ENCODE measurements around the gene MEF2D.

Gene MEF2D

DNA sequence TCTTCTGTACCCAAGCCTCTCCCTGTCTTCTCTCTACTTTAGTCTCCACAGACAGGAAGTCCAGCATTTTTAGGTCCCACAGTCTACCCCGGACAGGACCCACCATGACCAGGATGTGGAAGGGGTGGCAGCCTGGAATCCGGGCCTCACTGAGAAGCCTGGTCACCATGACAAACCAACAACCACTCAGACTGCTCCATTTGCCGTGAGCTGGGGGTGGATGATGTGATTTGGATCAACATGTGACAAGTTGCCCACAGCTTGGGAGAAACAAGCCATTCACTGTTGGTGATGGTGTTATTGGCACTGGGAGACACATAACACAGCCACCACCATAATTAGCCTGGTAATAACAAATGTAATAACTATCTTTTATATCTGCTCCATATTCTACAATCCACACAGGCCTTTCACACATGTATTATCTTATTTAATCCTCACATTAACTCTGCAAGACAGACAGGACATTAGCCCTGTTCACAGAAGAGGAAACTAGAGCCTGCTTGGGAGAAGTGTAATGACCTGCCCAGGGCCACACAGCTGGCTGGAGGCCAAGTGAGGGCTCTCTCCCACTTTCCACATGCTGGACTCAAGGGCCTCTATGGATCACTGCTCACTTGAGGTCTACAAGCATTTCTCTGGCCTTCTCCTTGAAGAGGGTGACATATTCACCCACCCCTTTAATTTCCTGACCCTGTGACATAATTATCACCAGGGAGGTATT lies 22.9 kb downstream of the MEF2D start:
- DNase-seq (ENCODE audit: low read depth) = no peak
- H3K4me3 ChIP-seq (ENCODE audit: low read depth, low read length) = no peak overlapping the region

GRCh38 chr1:156476501-156477298 lies 23.9 kb downstream of the MEF2D start:
- H3K4me3 ChIP-seq (ENCODE audit: low read depth, low read length) = no peak overlapping the region
- DNase-seq (ENCODE audit: low read depth) = no peak

DNA sequence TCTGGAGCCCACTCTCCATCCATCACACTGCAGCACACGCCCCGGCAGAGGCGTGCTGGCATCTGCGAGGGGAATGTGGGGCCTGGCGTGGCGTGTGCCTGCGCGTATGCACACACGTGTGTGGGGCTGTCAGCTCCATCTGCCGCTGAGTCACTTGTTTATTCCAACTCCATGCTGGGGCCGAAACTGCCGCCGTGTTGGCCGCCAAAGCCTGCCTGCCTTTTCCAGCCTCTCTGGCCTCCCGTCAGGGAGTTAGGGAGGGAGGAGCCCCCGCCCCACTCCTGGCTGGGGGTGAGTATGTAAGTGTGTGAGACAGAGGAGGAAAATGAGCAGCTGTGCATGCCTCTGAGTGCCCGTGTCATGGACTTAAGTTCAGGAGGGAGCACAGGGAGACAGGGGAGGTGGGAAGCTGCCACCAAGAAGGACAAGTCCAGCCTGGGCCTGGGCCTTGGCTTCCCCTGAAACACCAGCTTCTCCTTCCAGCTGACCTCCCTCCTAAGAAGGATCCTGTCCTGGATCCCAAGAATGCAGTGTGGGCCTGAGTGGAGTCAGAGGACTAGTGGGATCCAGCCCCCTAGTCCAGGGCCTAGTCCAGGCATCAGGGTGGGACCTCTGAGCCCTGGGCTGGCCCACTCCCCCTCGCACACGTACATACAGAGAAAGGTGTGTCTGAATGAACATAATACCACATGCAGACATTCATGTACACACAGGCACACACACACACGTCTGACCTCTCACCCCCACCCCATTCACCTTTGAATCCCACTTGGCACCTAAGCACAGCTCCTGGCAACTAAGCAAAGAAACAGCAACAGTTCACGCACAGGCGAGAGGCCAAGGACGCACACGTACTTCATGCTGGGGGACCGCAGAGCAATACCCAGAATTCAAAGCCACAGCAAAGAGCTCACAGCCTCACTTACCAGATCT lies 24.7 kb downstream of the MEF2D start:
- DNase-seq (ENCODE audit: low read depth) = no peak

GRCh38 chr1:156474966-156475365 lies 25.6 kb downstream of the MEF2D start:
- H3K4me3 ChIP-seq (ENCODE audit: low read depth, low read length) = no peak overlapping the region

More for the DNA sequence above, 24.7 kb downstream of the MEF2D start:
- no peak overlapping the region for H3K4me3 ChIP-seq (ENCODE audit: low read depth, low read length)

GRCh38 chr1:156471496-156472490 lies 28.8 kb downstream of the MEF2D start:
- no peak overlapping the region for H3K4me3 ChIP-seq (ENCODE audit: low read depth, low read length)
- DNase-seq (ENCODE audit: low read depth) = no peak

More at GRCh38 chr1:156474966-156475365, 25.6 kb downstream of the MEF2D start:
- DNase-seq (ENCODE audit: low read depth) = no peak

GRCh38 chr1:156470473-156470872 lies 30.1 kb downstream of the MEF2D start:
- DNase-seq (ENCODE audit: low read depth) = no peak
- H3K4me3 ChIP-seq (ENCODE audit: low read depth, low read length) = no peak overlapping the region

DNA sequence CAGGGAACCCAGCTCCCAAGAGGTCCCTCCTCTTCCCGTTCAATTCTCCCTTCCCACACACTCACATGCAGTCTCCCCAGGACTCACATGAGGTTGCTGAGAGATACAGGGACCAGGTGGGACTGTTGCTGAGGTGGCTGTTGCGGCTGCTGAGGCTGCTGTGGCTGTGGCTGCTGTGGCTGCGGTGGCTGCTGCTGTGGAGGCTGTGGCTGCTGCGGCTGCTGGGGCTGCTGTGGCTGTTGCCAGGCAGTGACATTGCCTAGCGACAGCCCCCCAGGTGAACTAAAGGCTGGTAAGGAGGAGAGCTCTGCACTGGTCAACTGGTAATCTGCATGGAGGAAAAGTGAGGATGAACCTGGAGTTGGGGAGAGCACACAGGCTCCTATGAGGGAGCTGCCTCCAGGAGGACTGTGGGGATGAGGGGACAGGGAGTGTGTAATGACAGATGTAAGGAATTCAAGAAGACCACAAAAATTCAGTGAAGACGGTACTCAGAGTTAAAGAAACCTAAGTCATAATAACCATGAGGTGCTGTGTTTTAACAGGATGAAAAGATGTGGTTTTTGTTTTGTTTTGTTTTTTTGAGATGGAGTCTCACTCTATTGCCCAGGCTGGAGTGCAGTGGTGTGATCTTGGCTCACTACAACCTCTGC lies 31.8 kb downstream of the MEF2D start:
- no peak overlapping the region for H3K4me3 ChIP-seq (ENCODE audit: low read depth, low read length)
- DNase-seq (ENCODE audit: low read depth) = no peak

DNA sequence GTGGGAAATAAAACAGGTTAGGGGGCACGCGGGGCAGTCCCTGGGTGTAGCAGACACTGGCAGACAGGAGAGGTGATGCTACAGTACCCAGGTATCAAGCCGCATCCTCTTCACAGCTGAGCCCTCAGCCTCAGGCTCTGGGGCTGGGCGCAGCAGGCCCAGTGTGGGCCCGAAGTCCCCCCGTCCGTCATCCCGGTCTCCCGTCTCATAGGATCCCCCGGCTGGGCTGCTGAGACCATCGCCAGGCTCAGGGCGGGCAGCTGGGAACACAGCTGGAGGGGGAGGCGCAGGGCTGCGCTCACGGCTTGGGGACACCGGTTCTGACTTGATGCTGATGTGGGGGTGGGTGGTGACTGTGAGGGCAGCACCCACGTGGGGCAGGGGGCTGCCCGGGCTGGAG lies 32.7 kb downstream of the MEF2D start:
- no peak overlapping the region for H3K4me3 ChIP-seq (ENCODE audit: low read depth, low read length)
- no peak for DNase-seq (ENCODE audit: low read depth)

GRCh38 chr1:156467385-156467784 lies 33.2 kb downstream of the MEF2D start:
- no peak overlapping the region for H3K4me3 ChIP-seq (ENCODE audit: low read depth, low read length)
- DNase-seq (ENCODE audit: low read depth) = no peak

- no peak for DNase-seq (ENCODE audit: low read depth)
- H3K4me3 ChIP-seq (ENCODE audit: low read depth, low read length) = no peak overlapping the region
Observed at GRCh38 chr1:156465747-156466365, 34.7 kb downstream of the MEF2D start.

- peak; percentile 72 for DNase-seq (ENCODE audit: low read depth)
- H3K4me3 ChIP-seq (ENCODE audit: low read depth, low read length) = no peak overlapping the region
Observed at GRCh38 chr1:156464825-156465452, 35.6 kb downstream of the MEF2D start.

GRCh38 chr1:156464335-156464734 lies 36.2 kb downstream of the MEF2D start:
- DNase-seq (ENCODE audit: low read depth) = peak; percentile 74
- no peak overlapping the region for H3K4me3 ChIP-seq (ENCODE audit: low read depth, low read length)

DNA sequence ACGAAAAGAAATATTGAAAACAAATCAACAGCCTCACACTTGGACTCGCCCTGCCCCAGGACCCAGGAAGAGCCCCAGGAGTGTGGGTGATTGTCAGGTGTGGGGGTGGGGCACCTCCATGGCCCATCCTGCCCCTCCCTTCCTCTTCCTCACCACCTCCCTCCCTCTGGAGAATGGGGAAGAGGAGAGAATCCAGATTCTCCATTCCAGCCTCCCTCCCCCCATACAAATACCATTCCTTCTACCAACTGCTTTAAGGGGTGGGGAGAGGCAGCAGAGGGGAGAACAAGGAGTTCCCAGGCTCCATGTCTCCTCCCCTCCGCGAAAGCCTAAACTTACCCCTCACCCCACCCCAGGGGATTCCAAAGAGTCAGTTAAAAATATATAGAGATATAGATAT lies 36.7 kb downstream of the MEF2D start:
- peak; percentile 56 for DNase-seq (ENCODE audit: low read depth)
- H3K4me3 ChIP-seq (ENCODE audit: low read depth, low read length) = no peak overlapping the region

DNA sequence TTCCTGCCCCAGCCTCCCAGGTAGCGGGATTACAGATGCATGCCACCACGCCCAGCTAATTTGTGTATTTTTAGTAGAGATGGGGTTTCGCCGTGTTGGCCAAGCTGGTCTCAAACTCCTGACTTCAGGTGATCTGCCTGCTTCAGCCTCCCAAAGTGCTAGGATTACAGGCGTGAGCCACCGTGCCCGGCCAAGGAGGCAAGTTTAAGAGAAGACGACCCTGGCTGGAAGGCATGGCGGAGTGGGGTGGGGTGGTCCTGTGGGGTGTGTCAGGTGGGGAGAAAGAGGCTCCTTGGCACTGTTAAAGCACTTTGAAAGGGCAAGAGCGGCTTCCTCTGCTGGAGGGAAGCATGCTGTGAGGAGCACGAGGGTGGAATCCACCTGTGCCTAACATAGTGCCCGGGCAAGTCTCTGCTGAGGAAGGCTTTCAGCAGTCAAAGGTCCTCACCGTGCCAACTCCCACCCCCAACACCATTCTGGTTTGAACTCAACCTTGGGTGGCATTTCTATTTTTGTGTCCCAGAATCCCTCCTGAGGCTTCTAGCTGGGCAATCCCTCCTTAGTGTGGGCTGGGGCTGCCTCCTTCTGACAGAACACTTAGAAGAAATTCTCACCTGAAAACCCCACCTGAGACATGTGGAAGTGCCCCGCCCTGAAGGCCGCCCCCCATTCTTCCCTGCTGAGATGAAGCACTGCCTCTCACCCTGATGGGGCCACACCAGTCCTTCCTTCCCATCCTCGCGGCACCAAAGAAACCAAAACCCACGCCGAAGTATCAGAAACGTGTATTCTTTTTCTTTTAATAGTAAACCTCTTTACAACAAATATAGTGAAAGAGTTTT lies 37.4 kb downstream of the MEF2D start:
- DNase-seq (ENCODE audit: low read depth) = no peak
- H3K4me3 ChIP-seq (ENCODE audit: low read depth, low read length) = no peak overlapping the region

DNA sequence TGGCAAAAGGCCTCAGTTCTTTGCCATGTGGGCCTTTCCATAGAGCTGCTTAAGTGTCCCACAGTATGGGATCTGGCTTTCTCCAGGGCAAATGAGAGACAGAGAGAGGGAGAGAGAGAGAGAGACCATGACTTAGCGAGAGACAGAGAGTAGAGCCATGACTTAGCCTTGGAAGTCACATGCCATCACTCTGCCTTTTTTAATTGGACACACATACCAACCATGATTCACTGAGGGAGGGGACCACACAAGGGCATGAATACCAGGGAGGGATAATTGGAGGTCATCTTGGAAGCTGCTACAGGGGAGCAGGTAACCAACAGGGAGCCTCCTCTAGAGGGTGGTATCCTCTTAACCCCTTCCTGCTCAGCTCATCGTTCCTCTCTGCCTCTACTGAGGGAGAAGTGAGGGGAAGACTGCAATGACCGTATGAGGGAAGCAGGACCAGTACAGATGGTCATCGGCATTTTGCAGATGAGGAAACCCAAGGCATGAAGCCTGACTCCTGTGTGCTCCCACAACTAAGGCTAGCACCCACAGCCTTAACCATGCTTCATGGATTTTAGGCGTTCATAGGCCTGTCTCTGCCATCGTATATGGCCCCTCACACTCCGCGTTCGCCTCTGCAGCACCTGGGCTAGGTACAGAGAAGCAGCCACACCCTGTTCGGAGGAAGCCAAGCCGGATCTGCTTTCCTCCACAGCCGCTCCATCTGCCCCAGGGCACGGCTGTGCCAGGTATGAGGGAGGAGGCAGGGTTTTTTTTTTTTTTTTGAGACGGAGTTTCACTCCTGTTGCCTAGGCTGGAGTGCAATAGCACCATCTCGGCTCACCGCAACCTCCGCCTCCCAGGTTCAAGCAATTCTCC lies 38.6 kb downstream of the MEF2D start:
- DNase-seq (ENCODE audit: low read depth) = no peak
- no peak overlapping the region for H3K4me3 ChIP-seq (ENCODE audit: low read depth, low read length)

DNA sequence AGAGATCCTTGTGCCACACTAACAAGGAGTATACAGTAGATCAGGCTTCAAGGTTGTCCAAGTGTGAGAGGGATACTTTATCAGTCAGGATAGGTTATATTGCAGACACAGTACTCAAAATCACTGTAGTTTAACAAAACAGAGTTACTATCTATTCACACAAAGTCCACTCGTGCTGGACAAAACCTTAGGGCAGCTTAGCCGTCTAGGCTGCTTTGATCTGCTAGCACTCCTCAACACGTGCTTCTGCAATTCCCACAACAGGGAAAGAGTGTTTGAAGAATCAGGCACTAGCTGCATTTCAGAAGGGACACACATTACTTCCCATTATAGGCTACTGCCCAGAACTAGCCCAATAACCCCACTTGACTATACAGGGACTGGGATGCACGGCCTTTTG lies 39.5 kb downstream of the MEF2D start:
- no peak for DNase-seq (ENCODE audit: low read depth)

More for the DNA sequence above, 39.5 kb downstream of the MEF2D start:
- no peak overlapping the region for H3K4me3 ChIP-seq (ENCODE audit: low read depth, low read length)
